OCI-LY3 (cell line): Measurements from ENCODE around the gene CNIH3.
A peak's percentile ranks its signal among the peaks of the same experiment; 100 is the strongest.

Experiments
- EZH2phosphoT487 ChIP-seq: fragments of 200-600 bp; shearing (Covaris generic); IDR thresholded peaks from 2 replicates; pipeline ENCODE4 v1.6.1; 2018; ENCODE audit warnings: antibody characterized with exemption, mixed run types, low read depth
- TF ChIP-seq, protein P1 (sequence below): fragments of 200-600, 300-600 bp; sonication (generic); IDR thresholded peaks from 2 replicates; pipeline ENCODE4 v1.5.1; 2014; ENCODE audit warnings: antibody characterized with exemption, low read length, low read depth

DNA sequence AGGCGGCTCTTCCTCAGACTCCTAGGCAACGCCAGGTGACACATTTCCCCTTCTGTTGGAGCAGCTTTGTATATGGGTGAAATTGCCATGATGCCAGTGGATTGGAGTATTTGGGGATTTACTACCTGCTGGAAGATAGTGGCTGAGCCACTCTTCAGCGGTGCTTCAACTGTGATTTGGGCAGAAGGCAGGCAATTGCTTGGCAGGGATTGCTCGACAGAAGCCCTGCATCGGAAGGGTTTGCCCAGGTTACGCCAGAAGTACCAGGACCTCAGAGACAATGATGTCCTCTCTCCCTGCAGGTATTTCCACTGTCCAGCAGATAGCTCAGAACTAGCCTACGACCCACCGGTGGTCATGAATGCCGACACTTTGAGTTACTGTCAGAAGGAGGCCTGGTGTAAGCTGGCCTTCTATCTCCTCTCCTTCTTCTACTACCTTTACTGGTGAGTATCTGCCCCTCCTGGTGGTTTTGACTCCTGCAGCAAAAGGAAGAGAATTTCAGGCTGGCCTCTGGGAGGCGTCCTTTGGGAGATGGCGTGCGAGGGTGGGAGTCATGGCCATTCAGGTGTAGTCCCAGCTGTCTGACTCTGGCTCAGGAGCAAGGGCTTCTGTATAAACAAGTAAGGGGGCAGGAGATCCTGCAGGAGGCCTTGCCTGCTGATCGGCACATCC is 118.3 kb downstream of the CNIH3 start:
- TF ChIP-seq, protein P1, sequence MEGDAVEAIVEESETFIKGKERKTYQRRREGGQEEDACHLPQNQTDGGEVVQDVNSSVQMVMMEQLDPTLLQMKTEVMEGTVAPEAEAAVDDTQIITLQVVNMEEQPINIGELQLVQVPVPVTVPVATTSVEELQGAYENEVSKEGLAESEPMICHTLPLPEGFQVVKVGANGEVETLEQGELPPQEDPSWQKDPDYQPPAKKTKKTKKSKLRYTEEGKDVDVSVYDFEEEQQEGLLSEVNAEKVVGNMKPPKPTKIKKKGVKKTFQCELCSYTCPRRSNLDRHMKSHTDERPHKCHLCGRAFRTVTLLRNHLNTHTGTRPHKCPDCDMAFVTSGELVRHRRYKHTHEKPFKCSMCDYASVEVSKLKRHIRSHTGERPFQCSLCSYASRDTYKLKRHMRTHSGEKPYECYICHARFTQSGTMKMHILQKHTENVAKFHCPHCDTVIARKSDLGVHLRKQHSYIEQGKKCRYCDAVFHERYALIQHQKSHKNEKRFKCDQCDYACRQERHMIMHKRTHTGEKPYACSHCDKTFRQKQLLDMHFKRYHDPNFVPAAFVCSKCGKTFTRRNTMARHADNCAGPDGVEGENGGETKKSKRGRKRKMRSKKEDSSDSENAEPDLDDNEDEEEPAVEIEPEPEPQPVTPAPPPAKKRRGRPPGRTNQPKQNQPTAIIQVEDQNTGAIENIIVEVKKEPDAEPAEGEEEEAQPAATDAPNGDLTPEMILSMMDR = peak; percentile 27; the same call in 1 of the 2 replicates
- TF ChIP-seq EZH2phosphoT487 = no peak
